Measurements from ENCODE around the gene ADAP1.

The ADAP1 gene

DNA sequence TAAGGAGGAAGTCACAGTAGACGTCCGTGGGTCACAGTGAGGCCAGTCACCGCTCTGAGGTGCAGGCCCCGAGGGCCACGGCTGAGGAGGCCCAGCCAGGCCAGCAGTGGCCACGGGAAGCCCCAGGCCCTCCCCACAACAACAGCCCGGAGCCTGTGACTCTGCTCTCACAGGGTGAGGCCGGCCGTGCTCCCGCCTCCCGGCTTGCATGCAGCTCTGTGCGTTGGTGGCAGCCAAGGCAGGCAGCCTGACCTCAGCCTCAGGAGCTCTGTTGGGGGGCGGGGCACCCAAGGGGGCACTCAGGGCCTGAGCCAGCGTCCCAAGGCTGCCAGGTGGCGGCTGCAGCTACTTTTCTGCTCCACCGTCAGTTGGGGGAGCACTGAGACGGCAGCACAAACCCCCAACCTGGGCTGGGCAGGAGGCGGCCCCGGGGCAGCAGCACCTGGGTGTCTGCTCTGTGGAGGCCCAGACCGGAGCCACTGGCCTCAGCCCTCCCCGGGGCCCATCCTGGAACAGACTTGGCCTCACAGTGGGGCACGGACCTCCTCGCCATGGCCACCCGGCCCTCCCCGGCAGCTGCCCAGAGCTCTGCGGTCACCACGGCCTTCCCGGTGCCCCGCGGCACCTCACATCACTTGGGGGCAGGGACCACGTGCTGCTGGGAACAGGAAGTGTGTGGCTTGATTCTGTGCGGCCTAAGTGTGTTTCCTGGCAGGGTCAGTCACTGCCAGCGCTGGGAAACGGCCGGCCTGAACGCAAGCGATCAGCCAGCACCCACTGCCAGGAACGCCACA, 41.8 kb upstream of the ADAP1 start:
- no peak overlapping the region for H3K9ac ChIP-seq (ENCODE audit: low read depth, low read length, poor library complexity, severe bottlenecking)
- no peaks in the 10 kb centered on the region for H4K20me1 ChIP-seq (ENCODE audit: insufficient read depth, low read length, poor library complexity, severe bottlenecking)
- TF ChIP-seq EZH2phosphoT487 (IDR thresholded peaks at IDR 0.05; ENCODE audit: borderline replicate concordance), result no peak
- TF ChIP-seq, protein P1, sequence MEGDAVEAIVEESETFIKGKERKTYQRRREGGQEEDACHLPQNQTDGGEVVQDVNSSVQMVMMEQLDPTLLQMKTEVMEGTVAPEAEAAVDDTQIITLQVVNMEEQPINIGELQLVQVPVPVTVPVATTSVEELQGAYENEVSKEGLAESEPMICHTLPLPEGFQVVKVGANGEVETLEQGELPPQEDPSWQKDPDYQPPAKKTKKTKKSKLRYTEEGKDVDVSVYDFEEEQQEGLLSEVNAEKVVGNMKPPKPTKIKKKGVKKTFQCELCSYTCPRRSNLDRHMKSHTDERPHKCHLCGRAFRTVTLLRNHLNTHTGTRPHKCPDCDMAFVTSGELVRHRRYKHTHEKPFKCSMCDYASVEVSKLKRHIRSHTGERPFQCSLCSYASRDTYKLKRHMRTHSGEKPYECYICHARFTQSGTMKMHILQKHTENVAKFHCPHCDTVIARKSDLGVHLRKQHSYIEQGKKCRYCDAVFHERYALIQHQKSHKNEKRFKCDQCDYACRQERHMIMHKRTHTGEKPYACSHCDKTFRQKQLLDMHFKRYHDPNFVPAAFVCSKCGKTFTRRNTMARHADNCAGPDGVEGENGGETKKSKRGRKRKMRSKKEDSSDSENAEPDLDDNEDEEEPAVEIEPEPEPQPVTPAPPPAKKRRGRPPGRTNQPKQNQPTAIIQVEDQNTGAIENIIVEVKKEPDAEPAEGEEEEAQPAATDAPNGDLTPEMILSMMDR (conservative IDR thresholded peaks at IDR 0.05; ENCODE audit: low read length), result no peak
- H3K36me3 ChIP-seq (ENCODE audit: insufficient read depth, low read length), result no peaks in the 10 kb centered on the region
- no peaks in the 10 kb centered on the region for H3K27me3 ChIP-seq (ENCODE audit: insufficient read depth, low read length, poor library complexity, severe bottlenecking)
- no peaks in the 10 kb centered on the region for H3F3A ChIP-seq (ENCODE audit: low read depth)
- H3K79me2 ChIP-seq (ENCODE audit: insufficient read depth, low read length), result no peaks in the 10 kb centered on the region
- no peak overlapping the region for H3K4me2 ChIP-seq (ENCODE audit: low read depth, low read length, poor library complexity, severe bottlenecking)
- H3K4me1 ChIP-seq (ENCODE audit: insufficient read depth, low read length, poor library complexity, severe bottlenecking), result peaks cover 4% of the 10 kb centered on the region
- no peak overlapping the region for H3K4me3 ChIP-seq (ENCODE audit: low read length, poor library complexity, severe bottlenecking)
- no peaks in the 10 kb centered on the region for H3K9me2 ChIP-seq (replicated peaks; ENCODE audit: low read depth, low read length)
- H2AFZ ChIP-seq (ENCODE audit: low read length), result no peak overlapping the region
- no peaks in the 10 kb centered on the region for H3K9me3 ChIP-seq (ENCODE audit: insufficient read depth, low read depth, low read length)

DNA sequence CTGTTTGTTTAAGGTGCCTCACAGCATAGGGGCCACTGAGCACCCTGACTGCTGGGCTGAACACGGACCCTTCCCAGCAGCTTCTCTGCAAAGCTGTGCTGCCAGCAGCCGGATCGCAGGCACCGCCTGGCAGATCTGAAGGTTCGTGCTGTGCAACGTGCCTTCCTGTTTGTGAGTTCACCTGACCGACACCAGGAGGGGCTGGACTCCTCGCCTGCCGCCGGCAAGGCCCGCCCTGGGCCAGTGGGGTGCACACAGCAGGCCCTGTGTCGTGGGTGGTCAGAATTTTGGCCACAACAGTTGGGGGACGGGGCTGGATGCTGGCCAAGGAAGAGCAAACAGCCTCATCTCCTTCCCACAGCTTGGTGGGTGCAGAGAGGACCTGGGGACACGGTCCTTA, 41.1 kb upstream of the ADAP1 start:
- H3K79me2 ChIP-seq (ENCODE audit: insufficient read depth, low read length), result no peaks in the 10 kb centered on the region
- peaks cover 4% of the 10 kb centered on the region for H3K4me1 ChIP-seq (ENCODE audit: insufficient read depth, low read length, poor library complexity, severe bottlenecking)
- no peak overlapping the region for H2AFZ ChIP-seq (ENCODE audit: low read length)
- H4K20me1 ChIP-seq (ENCODE audit: insufficient read depth, low read length, poor library complexity, severe bottlenecking), result no peaks in the 10 kb centered on the region
- H3K27me3 ChIP-seq (ENCODE audit: insufficient read depth, low read length, poor library complexity, severe bottlenecking), result no peaks in the 10 kb centered on the region
- no peak for TF ChIP-seq EZH2phosphoT487 (IDR thresholded peaks at IDR 0.05; ENCODE audit: borderline replicate concordance)
- TF ChIP-seq, protein P1 (conservative IDR thresholded peaks at IDR 0.05; ENCODE audit: low read length), result no peak
- no peaks in the 10 kb centered on the region for H3K9me2 ChIP-seq (replicated peaks; ENCODE audit: low read depth, low read length)
- H3K4me2 ChIP-seq (ENCODE audit: low read depth, low read length, poor library complexity, severe bottlenecking), result no peak overlapping the region
- H3K9me3 ChIP-seq (ENCODE audit: insufficient read depth, low read depth, low read length), result no peaks in the 10 kb centered on the region
- H3K9ac ChIP-seq (ENCODE audit: low read depth, low read length, poor library complexity, severe bottlenecking), result no peak overlapping the region
- H3F3A ChIP-seq (ENCODE audit: low read depth), result no peaks in the 10 kb centered on the region
- H3K4me3 ChIP-seq (ENCODE audit: low read length, poor library complexity, severe bottlenecking), result no peak overlapping the region
- no peaks in the 10 kb centered on the region for H3K36me3 ChIP-seq (ENCODE audit: insufficient read depth, low read length)

DNA sequence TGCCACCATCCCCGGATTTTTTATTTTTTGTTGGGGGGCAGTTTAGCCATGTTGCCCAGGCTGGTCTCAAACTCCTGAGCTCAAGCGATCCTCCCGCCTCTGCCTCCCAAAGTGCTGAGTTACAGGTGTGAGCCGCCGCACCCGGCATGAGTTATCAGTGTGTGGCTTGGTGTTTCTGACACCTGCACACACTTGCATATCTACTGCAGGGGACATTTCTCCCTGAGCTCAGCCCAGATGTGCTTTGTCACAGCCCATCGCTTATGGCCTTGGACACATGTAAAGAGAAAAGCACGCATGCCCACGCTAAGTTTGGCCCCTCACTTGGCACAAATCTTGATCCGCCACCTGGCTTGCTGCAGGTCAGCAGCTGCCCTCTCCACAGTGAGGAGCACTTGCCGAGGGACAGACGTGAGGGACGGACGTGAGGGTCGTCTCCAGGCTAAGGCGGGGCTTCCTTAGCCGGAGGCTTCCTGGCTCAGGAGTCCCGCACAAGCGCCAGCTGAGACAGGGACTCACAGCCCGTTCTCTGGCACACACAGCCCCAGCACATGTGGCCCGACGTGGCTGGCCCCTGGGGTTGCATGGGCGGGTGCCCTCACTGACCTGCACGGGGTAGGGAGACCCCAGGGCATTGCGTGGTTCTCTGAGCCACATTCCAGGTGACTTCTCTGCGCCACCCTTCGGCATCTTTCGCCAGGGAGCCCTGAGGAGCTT, 40.3 kb upstream of the ADAP1 start:
- no peaks in the 10 kb centered on the region for H3K9me2 ChIP-seq (replicated peaks; ENCODE audit: low read depth, low read length)
- H3K36me3 ChIP-seq (ENCODE audit: insufficient read depth, low read length), result no peaks in the 10 kb centered on the region
- H3K9me3 ChIP-seq (ENCODE audit: insufficient read depth, low read depth, low read length), result no peaks in the 10 kb centered on the region
- H3K9ac ChIP-seq (ENCODE audit: low read depth, low read length, poor library complexity, severe bottlenecking), result no peak overlapping the region
- TF ChIP-seq, protein P1 (conservative IDR thresholded peaks at IDR 0.05; ENCODE audit: low read length), result no peak
- no peak for TF ChIP-seq EZH2phosphoT487 (IDR thresholded peaks at IDR 0.05; ENCODE audit: borderline replicate concordance)
- H3K4me2 ChIP-seq (ENCODE audit: low read depth, low read length, poor library complexity, severe bottlenecking), result no peak overlapping the region
- H3K4me1 ChIP-seq (ENCODE audit: insufficient read depth, low read length, poor library complexity, severe bottlenecking), result peaks cover 4% of the 10 kb centered on the region
- no peak overlapping the region for H2AFZ ChIP-seq (ENCODE audit: low read length)
- H3K4me3 ChIP-seq (ENCODE audit: low read length, poor library complexity, severe bottlenecking), result no peak overlapping the region
- H3K27me3 ChIP-seq (ENCODE audit: insufficient read depth, low read length, poor library complexity, severe bottlenecking), result no peaks in the 10 kb centered on the region
- no peaks in the 10 kb centered on the region for H3K79me2 ChIP-seq (ENCODE audit: insufficient read depth, low read length)
- no peaks in the 10 kb centered on the region for H3F3A ChIP-seq (ENCODE audit: low read depth)
- H4K20me1 ChIP-seq (ENCODE audit: insufficient read depth, low read length, poor library complexity, severe bottlenecking), result no peaks in the 10 kb centered on the region

Measured in Loucy (cell line).